HEK293 (cell line): ENCODE measurements around the gene EYA3.

Experiments
- EGR2 ChIP-seq: fragments of 450-650 bp; formaldehyde crosslinking; IDR thresholded peaks from 2 replicates; pipeline ENCODE4 v1.5.1; 2016; ENCODE audit warnings: low read depth, missing biosample characterization, missing genetic modification characterization
- GLIS1 ChIP-seq: fragments of 450-650 bp; formaldehyde crosslinking; IDR thresholded peaks from 2 replicates; pipeline ENCODE4 v1.5.1; 2016; ENCODE audit warnings: missing biosample characterization, missing genetic modification characterization
- HOXC10 ChIP-seq: sonication (generic); formaldehyde crosslinking; IDR thresholded peaks from 2 replicates; pipeline ENCODE4 v1.8.1; 2023; ENCODE audit warnings: mild to moderate bottlenecking, missing genetic modification reagents
- MYNN ChIP-seq: fragments of 450-650 bp; formaldehyde crosslinking; IDR thresholded peaks from 2 replicates; pipeline ENCODE4 v1.5.1; 2016; ENCODE audit warnings: missing biosample characterization, missing genetic modification characterization, borderline replicate concordance
- PBX3 ChIP-seq: sonication (generic); formaldehyde crosslinking; IDR thresholded peaks from 2 replicates; pipeline ENCODE4 v1.8.1; 2022; ENCODE audit warnings: mild to moderate bottlenecking, moderate library complexity, missing genetic modification reagents
- PRDM1 ChIP-seq: fragments of 450-650 bp; formaldehyde crosslinking; IDR thresholded peaks from 2 replicates; pipeline ENCODE4; 2016; ENCODE audit warnings: missing biosample characterization, missing genetic modification characterization
- PRDM10 ChIP-seq: fragments of 450-650 bp; formaldehyde crosslinking; IDR thresholded peaks from 2 replicates; pipeline ENCODE4 v1.5.1; 2016; ENCODE audit warnings: missing biosample characterization, missing genetic modification characterization
- SETDB1 ChIP-seq: IDR thresholded peaks from one replicate; pipeline ENCODE4 v1.6.1; 2017; ENCODE audit warnings: mild to moderate bottlenecking, low read length, moderate library complexity, mixed read lengths; ENCODE audit not compliant: insufficient read length
- ZBTB20 ChIP-seq: fragments of 450-650 bp; formaldehyde crosslinking; IDR thresholded peaks from 2 replicates; pipeline ENCODE4 v1.5.1; 2016; ENCODE audit warnings: missing biosample characterization, missing genetic modification characterization
- ZNF138 ChIP-seq: fragments of 450-650 bp; formaldehyde crosslinking; IDR thresholded peaks from 2 replicates; pipeline ENCODE4 v1.5.1; 2016; ENCODE audit warnings: missing biosample characterization, missing genetic modification characterization, borderline replicate concordance
- ZNF18 ChIP-seq: fragments of 450-650 bp; formaldehyde crosslinking; IDR thresholded peaks from 2 replicates; pipeline ENCODE4 v1.5.1; 2016; ENCODE audit warnings: missing biosample characterization, missing genetic modification characterization
- ZNF184 ChIP-seq: fragments of 450-650 bp; IDR thresholded peaks from 2 replicates; pipeline ENCODE4 v1.5.1; 2018; ENCODE audit warnings: missing biosample characterization, mild to moderate bottlenecking, missing genetic modification characterization
- ZNF366 ChIP-seq: fragments of 450-650 bp; formaldehyde crosslinking; conservative IDR thresholded peaks from 2 replicates; pipeline ENCODE4 v1.5.1; 2016; ENCODE audit warnings: missing biosample characterization, missing genetic modification characterization
- ZNF433 ChIP-seq: fragments of 450-650 bp; formaldehyde crosslinking; IDR thresholded peaks from 2 replicates; pipeline ENCODE4 v1.5.1; 2016; ENCODE audit warnings: missing biosample characterization, missing genetic modification characterization, low read depth
- ZNF701 ChIP-seq: fragments of 450-650 bp; formaldehyde crosslinking; IDR thresholded peaks from 2 replicates; pipeline ENCODE4 v1.5.1; 2016; ENCODE audit warnings: missing biosample characterization, missing genetic modification characterization
- ZNF707 ChIP-seq: fragments of 450-650 bp; formaldehyde crosslinking; IDR thresholded peaks from 2 replicates; pipeline ENCODE4 v1.5.1; 2016; ENCODE audit warnings: missing biosample characterization, missing genetic modification characterization
- TF ChIP-seq, protein P1 (sequence below): fragments of 450-650 bp; formaldehyde crosslinking; IDR thresholded peaks from 2 replicates; pipeline ENCODE4 v1.5.1; 2016; ENCODE audit warnings: missing biosample characterization, missing genetic modification characterization
- TF ChIP-seq, protein P2 (sequence below): fragments of 450-650 bp; formaldehyde crosslinking; IDR thresholded peaks from 2 replicates; pipeline ENCODE4 v1.5.1; 2016; ENCODE audit warnings: missing biosample characterization, missing genetic modification characterization
- TF ChIP-seq, protein P3 (sequence below): fragments of 450-650 bp; formaldehyde crosslinking; IDR thresholded peaks from 2 replicates; pipeline ENCODE4 v1.5.1; 2017; ENCODE audit warnings: missing biosample characterization, mild to moderate bottlenecking, missing genetic modification characterization, moderate library complexity
- TF ChIP-seq, protein P4 (sequence below): fragments of 450-650 bp; formaldehyde crosslinking; IDR thresholded peaks from 2 replicates; pipeline ENCODE4 v1.5.1; 2017; ENCODE audit warnings: missing biosample characterization, missing genetic modification characterization

The EYA3 gene

DNA sequence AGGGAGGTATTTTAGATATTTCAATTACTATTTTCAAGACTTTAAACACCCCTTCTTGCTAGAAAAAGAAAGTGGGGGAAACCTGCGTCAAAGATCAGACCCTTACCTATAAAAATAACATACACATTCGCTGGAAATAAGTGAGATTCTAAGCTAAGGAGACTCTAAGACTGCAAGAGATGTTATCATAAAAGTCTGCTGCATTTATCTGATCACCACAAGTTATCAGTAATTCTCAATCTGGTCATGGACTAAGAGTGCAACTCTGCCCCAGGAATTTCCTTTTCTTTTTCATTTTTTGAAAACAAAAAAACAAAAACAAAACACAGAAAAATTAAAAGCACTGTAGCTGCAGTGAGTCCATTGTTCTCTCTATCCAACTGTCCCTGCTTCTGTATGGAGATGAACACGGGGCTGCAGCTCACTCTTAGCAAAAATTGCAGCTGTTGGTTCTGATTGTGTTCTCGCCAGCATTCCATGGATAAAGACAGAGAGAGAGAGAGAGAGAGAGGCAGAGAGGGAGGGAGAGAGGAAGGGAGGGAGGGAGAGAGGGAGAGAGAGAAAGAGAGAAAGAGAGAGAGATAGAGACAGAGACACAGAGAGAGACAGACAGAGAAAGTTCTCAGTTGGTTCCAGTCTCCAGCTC, 114.5 kb downstream of the EYA3 start (continued):
- TF ChIP-seq PRDM10 (tag by site-specific recombination), result no peak
- TF ChIP-seq HOXC10 (CRISPR knock-in tag), result no peak
- peak; percentile 74 for TF ChIP-seq ZNF366
- TF ChIP-seq ZNF707 (tag by site-specific recombination), result no peak
- no peak for TF ChIP-seq ZBTB20
- no peak for TF ChIP-seq ZNF701
- TF ChIP-seq ZNF184 (tag by site-specific recombination), result no peak
- TF ChIP-seq EGR2 (tag by site-specific recombination), result no peak
- no peak for TF ChIP-seq GLIS1 (tag by site-specific recombination)
- TF ChIP-seq ZNF138 (tag by site-specific recombination), result no peak
- TF ChIP-seq ZNF18 (tag by site-specific recombination), result no peak
- TF ChIP-seq PRDM1 (tag by site-specific recombination), result 0 out of 2 replicates have a peak, but pooled peaks have one; percentile 31
- no peak for TF ChIP-seq MYNN (tag by site-specific recombination)
- TF ChIP-seq, protein P1, sequence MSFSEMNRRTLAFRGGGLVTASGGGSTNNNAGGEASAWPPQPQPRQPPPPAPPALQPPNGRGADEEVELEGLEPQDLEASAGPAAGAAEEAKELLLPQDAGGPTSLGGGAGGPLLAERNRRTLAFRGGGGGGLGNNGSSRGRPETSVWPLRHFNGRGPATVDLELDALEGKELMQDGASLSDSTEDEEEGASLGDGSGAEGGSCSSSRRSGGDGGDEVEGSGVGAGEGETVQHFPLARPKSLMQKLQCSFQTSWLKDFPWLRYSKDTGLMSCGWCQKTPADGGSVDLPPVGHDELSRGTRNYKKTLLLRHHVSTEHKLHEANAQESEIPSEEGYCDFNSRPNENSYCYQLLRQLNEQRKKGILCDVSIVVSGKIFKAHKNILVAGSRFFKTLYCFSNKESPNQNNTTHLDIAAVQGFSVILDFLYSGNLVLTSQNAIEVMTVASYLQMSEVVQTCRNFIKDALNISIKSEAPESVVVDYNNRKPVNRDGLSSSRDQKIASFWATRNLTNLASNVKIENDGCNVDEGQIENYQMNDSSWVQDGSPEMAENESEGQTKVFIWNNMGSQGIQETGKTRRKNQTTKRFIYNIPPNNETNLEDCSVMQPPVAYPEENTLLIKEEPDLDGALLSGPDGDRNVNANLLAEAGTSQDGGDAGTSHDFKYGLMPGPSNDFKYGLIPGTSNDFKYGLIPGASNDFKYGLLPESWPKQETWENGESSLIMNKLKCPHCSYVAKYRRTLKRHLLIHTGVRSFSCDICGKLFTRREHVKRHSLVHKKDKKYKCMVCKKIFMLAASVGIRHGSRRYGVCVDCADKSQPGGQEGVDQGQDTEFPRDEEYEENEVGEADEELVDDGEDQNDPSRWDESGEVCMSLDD (tag by site-specific recombination), result no peak
- TF ChIP-seq, protein P2, sequence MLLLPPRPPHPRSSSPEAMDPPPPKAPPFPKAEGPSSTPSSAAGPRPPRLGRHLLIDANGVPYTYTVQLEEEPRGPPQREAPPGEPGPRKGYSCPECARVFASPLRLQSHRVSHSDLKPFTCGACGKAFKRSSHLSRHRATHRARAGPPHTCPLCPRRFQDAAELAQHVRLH (tag by site-specific recombination), result no peak
- no peak for TF ChIP-seq SETDB1
- TF ChIP-seq, protein P3, sequence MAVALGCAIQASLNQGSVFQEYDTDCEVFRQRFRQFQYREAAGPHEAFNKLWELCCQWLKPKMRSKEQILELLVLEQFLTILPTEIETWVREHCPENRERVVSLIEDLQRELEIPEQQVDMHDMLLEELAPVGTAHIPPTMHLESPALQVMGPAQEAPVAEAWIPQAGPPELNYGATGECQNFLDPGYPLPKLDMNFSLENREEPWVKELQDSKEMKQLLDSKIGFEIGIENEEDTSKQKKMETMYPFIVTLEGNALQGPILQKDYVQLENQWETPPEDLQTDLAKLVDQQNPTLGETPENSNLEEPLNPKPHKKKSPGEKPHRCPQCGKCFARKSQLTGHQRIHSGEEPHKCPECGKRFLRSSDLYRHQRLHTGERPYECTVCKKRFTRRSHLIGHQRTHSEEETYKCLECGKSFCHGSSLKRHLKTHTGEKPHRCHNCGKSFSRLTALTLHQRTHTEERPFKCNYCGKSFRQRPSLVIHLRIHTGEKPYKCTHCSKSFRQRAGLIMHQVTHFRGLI (tag by site-specific recombination), result no peak
- no peak for TF ChIP-seq PBX3 (CRISPR knock-in tag)
- no peak for TF ChIP-seq ZNF433 (tag by site-specific recombination)
- TF ChIP-seq, protein P4, sequence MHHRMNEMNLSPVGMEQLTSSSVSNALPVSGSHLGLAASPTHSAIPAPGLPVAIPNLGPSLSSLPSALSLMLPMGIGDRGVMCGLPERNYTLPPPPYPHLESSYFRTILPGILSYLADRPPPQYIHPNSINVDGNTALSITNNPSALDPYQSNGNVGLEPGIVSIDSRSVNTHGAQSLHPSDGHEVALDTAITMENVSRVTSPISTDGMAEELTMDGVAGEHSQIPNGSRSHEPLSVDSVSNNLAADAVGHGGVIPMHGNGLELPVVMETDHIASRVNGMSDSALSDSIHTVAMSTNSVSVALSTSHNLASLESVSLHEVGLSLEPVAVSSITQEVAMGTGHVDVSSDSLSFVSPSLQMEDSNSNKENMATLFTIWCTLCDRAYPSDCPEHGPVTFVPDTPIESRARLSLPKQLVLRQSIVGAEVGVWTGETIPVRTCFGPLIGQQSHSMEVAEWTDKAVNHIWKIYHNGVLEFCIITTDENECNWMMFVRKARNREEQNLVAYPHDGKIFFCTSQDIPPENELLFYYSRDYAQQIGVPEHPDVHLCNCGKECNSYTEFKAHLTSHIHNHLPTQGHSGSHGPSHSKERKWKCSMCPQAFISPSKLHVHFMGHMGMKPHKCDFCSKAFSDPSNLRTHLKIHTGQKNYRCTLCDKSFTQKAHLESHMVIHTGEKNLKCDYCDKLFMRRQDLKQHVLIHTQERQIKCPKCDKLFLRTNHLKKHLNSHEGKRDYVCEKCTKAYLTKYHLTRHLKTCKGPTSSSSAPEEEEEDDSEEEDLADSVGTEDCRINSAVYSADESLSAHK (tag by site-specific recombination), result no peak
